ENCODE data around the gene NFIL3.
"Not testable (repeated sequence)": the region's sequence is repeated elsewhere in the genome, so short reads cannot be mapped to it uniquely, and the experiment has no call there.

The NFIL3 gene, protein sequence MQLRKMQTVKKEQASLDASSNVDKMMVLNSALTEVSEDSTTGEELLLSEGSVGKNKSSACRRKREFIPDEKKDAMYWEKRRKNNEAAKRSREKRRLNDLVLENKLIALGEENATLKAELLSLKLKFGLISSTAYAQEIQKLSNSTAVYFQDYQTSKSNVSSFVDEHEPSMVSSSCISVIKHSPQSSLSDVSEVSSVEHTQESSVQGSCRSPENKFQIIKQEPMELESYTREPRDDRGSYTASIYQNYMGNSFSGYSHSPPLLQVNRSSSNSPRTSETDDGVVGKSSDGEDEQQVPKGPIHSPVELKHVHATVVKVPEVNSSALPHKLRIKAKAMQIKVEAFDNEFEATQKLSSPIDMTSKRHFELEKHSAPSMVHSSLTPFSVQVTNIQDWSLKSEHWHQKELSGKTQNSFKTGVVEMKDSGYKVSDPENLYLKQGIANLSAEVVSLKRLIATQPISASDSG

GRCh38 chr9:91423785-91424402 lies at the start of gene NFIL3:
TSS of gene NFIL3 (minus strand) at chr9:91423832. CDS start at chr9:91410734, 13,098 bp downstream.
- DNase-seq (ENCODE audit: low spot score) = peak; percentile 58

GRCh38 chr9:91471524-91471923 lies 47.9 kb upstream of the NFIL3 start:
- DNase-seq (ENCODE audit: low spot score) = not testable (repeated sequence)

GRCh38 chr9:91465420-91465819 lies 41.8 kb upstream of the NFIL3 start:
- DNase-seq (ENCODE audit: low spot score) = no peak

DNA sequence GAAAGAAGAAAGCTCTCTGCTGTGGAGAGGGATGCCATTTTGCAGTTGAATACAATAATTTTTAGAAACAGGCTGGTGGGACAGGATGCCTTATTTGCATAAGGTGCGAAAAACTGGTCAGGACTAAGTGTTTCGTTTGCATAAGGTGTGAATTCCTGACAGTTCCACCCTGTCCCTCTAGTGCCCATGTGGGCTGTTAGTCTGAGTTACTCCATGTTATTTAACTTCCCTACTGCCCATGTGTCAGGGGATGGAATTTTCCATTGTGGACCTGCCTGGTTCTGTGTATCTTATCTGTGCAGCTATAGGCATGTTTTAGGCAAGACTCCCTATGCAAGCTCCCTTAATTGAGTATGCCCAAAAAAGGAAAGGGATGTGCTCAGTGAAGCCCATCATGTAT lies 35.3 kb upstream of the NFIL3 start:
- DNase-seq (ENCODE audit: low spot score) = no peak

DNA sequence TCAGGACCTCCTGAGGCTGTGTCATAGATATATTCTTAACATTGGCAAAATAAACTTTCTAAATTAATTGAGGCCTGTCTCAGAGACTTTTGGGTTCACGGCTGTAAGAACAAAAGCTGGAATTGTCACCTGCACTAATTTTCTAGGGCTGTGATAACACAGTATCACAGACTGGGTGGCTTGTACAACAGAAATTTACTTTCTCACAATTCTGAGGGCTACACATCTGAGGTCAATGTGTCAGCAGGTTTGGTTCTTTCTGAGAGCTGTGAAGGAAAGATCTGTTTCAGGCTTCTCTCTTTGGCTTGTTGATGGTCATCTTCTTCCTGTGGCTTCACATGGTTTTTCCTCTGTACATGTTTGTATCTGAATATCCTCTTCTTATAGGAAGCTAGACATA lies 29.2 kb upstream of the NFIL3 start:
- DNase-seq (ENCODE audit: low spot score) = no peak

DNA sequence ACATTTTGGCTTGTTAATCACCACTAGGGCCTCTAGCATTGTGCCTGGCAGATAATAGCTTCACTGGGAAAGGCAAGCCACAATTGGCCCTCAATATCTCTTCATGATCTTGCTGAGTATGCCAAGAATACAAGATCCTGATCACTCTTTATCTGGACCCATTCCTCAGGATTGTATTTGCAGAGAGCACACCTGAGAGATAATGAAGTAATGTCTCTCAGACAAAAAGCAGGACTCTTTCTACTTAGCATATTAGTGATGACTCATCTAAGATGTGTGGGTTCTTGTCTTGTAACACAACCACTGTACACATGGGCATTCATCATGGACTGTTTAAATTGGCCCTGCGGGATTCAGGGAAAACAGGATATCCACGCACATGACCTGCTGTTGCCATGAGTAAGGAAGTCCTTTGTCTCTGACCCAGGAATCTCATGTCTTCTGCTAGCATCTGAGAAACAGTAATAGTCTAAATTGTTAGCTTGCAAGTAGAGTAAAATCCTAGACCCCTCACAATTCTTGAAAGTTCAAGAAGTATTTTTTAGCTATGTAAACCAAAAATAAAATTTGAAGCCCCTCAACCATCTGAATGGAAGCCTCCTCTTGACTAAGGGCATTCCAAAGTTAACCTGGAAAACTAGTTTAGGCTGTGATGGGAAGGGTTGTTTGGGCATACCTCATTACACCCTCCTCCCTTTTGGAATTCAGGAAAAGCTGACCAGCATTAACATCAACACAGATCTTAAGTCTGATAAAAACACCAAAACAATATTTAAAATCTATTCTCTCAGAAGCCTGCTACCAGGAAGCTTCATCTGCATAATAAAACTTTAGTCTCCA lies 28.0 kb upstream of the NFIL3 start:
- DNase-seq (ENCODE audit: low spot score) = no peak

- DNase-seq (ENCODE audit: low spot score) = no peak
These were observed 21.5 kb upstream of the NFIL3 start for GRCh38 chr9:91445135-91445534.

DNA sequence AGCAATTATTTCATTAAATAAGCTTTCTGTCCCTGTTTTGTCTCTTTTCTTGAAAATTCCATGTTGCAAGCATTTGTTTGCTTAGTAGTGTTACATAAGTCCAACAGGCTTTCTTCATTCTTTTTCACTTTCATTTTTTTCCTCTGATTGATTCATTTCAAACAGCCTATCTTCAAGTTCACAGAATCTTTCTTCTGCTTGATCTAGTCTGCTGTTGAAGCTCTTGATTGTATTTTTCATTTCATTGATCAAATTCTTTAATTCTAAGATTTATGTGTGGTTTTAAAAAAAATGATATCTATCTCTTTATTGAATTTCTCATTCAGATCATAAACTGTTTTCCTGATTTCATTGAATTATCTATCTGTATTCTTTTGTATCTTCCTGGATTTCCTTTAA lies 20.4 kb upstream of the NFIL3 start:
- DNase-seq (ENCODE audit: low spot score) = no peak

GRCh38 chr9:91443321-91443993 lies 19.8 kb upstream of the NFIL3 start:
- DNase-seq (ENCODE audit: low spot score) = no peak

DNA sequence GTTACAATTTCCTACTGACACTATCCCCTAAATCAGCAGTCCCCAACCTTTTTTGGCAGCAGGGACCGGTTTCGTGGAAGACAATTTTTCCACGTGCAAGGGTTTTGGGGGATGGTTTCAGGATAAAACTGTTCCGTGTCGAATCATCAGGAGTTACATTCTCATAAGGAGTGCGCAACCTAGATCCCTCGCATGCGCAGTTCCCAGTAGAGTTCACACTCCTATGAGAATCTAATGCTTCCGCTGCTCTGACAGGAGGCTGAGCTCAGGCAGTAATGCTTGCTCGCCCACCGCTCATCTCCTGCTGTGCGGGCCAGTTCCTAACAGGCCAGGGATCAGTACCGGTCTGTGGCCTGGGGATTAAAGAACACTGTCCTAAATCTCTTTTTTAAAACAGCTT lies 13.2 kb upstream of the NFIL3 start:
- DNase-seq (ENCODE audit: low spot score) = no peak

- peak; percentile 41 for DNase-seq (ENCODE audit: low spot score)
These were observed 9.5 kb upstream of the NFIL3 start for GRCh38 chr9:91433180-91433579.

DNA sequence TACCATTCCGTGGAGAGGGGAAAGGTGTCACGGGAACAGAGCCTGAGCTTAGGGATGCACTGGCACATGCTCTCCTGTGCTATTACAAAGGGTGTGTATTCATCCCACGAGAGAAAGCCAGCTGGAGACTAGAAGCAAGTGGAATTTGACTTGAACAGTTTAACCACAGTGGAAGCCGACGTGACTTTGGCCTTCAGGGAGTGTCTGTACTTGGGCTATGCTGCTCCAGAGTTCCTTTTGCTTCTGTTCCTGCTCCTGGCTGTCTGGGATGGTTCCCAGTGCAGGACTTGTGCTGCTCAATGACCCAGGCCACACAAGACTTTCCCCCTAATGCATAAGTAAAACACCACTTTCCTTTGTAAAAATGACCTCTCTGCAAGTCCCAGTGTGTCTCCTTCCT lies 7.9 kb upstream of the NFIL3 start:
- DNase-seq (ENCODE audit: low spot score) = no peak

DNA sequence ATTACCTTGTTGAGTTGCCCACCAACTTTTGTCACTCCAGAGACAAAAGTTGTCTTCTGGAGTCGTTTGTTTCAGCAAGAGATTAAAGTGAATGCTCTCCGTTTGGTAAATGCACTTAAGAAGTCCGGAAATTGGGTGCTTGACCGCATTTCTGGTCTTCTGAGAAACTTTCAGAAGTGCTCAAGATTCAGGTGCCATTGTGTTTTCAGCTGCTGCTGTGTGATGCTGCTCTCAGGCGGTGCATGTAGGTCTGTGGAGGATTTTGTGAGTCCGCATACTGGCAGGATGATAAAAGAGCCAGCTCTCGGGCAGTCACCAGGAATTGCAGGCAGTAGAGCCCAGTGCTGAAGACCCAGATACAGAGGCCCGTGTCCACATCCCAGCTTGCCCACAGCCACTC lies 5.9 kb upstream of the NFIL3 start:
- DNase-seq (ENCODE audit: low spot score) = no peak

- DNase-seq (ENCODE audit: low spot score) = no peak
These were observed 5.3 kb upstream of the NFIL3 start for GRCh38 chr9:91428927-91429351.

GRCh38 chr9:91428436-91428835 lies 4.8 kb upstream of the NFIL3 start:
- DNase-seq (ENCODE audit: low spot score) = no peak

DNA sequence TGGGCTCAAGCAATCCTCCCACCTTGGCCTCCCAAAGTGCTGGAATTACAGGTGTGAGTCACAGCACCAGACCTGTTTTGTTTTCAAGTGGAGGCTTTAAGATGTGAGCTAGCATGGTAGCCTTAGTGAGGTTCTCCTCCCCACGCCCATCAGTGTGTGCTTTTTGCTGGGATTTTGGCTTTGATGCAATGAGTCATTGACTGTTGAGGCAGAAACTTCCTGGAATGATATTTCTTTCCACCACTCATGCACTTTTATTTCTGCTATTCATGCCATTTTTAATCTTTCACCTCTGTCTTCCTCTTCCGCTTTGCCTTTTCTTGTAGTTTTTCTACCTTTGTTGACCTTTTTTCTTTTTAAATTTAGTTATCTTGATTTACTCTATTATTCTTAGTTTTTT lies 4.2 kb upstream of the NFIL3 start:
- no peak for DNase-seq (ENCODE audit: low spot score)

DNA sequence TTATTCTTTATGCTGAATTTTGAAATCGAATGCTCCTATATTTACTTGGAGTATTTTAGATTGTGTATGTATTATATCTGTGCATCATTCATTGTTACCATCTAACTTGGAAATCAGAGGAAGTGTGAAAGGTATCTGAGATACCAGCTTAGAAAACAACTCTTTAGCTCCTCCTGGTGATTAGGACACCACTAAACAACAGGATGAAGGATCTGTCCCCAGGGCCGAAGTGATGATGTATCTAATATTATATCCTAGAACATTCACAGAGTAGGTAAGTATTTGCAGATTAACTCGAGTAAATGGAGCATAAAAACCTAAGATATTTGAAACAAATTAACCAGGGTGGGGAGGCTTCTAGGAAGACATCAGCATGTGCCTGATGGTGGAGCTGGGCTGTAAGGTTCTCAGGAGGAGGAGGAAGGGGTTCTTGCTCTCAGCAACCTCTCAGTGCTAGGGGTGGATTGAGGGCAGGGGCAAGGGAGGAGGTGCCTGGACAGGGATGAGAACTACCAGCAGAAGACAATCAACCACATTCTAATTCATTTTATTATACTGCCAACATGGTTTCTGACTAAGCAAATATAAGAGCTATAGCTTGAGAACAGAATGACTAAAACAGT lies 2.6 kb upstream of the NFIL3 start:
- peak; percentile 53 for DNase-seq (ENCODE audit: low spot score)

- DNase-seq (ENCODE audit: low spot score) = no peak
These were observed 1.6 kb upstream of the NFIL3 start for GRCh38 chr9:91425271-91425670.

- peak; percentile 50 for DNase-seq (ENCODE audit: low spot score)
These were observed 958 bp upstream of the NFIL3 start for GRCh38 chr9:91424403-91425176.

- DNase-seq (ENCODE audit: low spot score) = peak; percentile 46
These were observed 597 bp downstream of the NFIL3 start for GRCh38 chr9:91422758-91423711.

All from CD4-positive, alpha-beta T cell treated with Interleukin-2 at 100 ng/mL for 4 hours (primary cell).